IPS-NIHi7 (cell line): ENCODE measurements around the gene ADM.
A peak's percentile ranks its signal among the peaks of the same experiment; 100 is the strongest.

Experiments used
- DNase-seq: peaks from one replicate; pipeline ENCODE4 v3.0.0; 2012; ENCODE audit warnings: mixed read lengths; ENCODE audit errors: extremely low spot score

ADM gene

DNA sequence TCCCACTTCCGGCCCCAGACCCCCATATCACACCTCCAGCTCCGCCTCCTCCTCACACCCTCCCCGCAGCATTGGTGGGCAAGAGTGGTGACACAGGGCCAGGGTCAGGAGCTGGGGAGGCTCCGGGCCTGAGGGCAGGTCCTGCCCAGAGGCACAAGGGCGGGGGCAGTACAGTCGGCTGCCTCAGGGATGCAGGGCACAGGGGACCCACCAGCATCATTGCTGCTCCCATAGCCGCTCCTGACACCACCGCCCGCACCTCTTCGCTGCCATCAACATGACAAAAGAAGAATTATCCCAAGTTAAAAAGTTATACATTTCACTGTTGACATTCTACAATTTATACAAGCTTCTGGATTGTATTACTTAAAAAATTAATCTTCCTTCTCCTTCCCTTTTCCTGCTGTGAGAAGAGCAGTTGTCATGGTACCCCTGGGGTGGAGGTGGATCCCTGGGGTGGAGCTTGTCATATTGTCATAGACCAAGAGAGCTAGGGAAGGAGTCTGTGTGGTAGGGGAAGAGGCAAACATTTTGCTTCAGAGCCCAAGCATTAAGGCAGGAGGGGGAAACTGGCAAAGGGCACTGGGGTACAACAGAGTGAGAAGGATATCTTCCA is 15.0 kb upstream of the ADM start:
- DNase-seq: no peak

DNA sequence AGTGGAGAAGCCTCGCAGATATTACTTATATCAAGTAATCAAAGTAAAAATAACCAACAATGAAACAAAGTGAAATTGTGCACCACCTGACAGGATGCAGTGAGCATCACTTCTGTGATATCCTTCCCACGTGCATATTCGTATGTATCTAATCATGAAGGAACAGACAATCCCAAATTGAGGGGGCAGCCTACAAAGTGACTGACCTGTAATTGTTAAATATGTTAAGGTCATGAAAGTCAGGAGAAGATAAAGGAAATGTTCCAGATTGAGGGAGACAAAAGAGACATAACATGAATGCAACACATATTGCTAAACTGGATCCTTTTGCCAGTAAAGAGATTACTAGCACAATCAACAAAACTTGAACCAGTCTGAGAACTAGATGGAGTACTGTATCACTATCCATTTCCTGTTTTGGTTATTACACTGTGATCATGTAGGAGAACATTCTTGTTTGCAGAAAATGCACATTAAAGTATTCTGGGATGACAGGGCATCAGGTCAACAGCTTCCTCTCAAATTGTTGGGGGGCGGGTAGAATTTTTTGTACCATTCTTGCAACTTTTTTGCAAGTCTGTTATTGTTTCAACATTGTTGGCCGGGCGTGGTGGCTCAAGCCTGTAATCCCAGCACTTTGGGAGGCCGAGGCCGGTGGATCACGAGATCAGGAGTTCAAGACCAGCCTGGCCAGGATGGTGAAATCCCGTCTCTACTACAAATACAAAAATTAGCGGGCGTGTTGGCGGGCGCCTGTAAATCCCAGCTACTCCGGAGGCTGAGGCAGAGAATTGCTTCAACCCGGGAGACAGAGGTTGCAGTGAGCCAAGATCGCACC is 12.9 kb upstream of the ADM start:
- DNase-seq: no peak

DNA sequence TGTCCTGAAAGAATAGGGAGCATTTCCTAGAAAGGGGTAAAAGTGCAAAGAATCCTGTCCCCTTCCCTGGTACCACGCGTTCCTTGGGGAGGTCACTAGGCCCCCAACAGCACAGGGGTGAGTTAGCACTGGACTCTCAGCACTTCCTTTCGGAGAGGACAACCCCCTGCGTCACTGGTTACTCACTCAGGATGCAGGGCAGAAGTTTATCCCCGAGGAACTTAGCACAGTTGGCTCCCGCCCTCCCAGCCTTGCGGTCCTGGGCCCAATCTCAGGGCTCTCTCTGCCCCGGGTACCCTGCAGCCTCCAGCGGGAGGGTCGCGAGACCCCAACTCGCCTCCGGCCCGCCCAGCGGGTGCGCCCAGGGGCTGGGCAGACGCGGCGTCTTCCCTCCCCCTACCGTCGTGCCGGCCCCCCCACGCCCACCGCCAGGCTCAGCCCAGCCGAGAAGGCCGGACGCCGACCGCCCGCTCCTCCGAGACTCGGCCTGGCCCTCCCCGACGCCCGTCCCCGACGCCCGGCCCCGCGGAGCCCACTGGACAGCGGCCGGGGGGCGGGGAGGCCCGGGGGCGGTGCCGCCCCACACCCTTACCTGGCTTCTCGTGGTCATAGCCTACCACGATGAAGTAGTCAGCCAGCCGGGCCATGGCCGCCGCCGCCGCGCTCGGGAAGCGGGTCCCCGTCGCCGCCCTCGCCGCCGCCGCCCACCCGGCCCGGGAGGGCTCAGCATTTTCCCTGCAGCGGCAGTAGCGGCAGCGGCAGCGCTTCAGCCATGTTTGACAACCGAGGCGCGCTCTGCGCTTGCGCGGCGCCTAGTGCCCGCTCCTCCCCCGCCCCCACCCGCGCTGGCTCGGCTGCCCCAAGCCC is 11.2 kb upstream of the ADM start, which contains the start of gene SBF2:
Gene SBF2, minus strand, starts transcription at position 797 of the 867 bp plus-strand sequence. Its CDS starts 150 bp downstream, at position 647.
- DNase-seq: peak; percentile 78

DNA sequence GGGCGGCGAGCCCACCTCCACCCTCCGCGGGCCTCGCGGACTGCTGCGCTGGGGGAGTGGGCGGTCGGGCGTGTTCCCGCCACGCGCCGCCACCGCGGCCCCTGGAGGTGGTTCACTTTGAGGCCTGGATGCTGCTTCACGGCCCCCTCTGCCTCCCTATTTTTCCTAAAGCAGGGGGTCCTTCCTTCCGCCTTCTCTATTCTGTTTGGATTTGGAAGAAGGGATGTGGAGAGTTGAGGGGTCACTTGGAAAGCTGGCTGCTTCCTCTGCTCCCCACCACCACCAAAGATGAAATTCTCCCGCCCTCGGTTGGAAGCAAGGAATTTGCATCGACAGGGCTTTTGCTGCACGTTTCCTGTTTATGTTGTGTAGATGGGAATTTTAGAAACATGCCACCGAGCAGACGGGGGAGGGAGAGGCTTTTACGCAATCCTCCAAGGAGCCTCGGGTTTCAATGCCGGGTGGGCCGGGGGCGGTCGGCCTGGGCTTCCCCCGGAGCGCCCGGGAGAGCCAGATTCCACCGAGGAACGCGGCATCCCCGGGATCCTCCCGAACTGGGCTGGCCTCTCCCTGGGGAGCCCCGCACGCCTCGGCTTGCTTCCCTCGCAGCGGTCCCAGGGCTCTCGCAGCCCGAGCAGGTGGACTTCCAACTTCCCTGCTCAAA is 10.5 kb upstream of the ADM start:
- peak; percentile 43 for DNase-seq

DNA sequence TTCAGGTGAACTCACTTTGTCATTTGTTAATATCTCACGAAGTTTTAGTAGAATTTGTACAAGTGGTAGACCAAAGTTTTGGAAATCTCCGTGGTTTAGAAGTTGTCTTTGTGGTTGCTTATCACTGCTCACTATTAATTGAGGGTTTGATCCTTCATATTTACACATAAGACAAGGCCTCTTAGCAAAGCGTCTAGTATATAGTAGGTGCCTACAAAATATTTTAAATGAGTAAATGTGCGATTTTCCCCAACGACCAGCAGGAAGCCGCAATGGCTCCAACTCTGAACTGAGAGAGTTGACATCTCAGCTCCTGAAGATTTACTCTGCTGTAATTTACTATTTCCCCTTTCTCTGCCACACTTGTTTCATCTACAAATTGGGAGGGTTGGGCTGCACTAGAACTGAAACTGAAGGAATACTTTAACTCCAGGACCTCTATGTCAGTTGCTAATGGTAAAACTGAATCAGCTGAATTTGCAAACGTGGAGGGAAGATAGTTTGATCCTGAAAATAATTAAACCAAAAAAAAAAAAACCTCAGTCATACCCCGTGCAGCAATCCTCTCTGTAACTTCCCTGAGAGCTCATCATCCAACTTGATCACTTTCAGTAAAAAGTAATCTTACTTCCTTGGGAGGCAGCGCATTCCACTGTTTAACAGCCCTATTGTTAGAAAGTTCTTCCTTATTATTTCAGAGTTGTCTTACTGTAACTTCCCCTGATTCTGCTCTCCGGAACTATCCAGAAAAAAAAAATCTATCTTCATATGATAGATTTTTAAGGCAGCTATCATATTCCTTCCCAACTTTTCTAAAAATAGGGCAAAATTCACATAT is 9.6 kb upstream of the ADM start:
- DNase-seq: no peak

DNA sequence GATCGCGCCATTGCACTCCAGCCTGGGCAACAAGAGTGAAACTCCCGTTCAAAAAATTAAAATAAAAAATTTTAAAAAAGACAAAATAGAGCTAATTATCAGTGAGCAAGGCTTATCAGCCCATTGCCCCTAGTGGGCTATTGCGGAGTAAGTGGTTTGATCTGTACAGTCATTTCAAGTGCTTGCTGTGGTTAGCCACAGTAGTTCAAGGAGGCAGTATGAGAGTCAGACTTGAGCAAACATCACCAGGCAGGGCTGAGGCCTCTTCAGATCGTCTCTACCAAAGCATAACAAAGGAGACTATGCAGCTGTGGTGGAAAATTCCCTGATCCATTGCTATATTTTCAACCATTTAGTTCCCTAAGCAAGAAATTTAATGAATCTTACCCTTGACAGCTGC is 6.5 kb upstream of the ADM start:
- DNase-seq: no peak

DNA sequence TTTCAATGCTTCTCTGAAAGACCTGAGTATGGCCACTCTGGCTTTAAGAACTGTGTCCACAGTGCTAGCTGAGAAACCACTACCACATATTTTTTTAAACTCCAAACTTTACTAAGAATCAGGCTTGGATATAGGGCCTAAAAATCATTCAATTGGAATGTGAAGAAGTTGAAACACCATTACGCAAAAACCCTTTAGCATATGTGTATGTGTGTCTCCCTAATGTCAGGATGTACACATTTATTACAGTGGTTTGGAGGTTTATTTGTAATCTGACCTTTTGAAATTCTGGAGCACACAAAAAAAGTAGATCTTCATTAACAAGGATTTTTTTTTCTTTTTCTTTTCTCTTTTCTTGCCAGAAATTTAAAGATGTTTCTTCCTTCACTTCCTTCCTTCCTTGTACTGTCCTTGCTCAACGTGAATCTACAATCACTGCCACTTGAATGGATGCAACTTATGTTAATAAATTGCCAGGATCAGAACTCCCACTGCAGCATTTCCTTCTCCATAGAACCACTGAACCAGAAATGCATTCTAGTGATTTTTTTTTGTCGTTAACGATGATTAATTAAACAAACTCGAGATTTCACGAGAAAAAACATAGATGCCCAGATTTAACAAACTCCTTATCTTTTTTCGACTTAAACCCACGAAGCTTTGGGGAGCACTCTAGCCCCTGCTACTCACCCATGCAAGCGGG is 3.1 kb upstream of the ADM start:
- no peak for DNase-seq

DNA sequence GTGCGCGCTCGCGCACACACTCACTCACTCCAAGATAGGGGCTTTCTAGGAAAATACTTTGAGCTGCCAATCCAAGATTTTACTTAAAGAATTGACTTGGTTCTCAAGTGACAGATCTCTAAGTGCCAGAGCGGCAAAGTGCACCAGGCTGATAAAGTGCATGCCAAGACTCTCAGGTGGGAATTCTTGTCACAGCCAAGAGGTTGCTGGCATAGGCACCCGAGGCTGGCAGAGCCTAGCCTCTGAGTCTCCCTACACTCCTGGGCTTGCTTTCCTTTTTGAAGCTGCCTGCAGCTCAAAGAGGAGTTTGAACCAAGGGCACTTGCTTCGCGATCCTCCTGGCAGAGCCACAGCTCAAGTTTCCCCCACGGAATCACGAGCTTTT is 2.5 kb upstream of the ADM start:
- no peak for DNase-seq

DNA sequence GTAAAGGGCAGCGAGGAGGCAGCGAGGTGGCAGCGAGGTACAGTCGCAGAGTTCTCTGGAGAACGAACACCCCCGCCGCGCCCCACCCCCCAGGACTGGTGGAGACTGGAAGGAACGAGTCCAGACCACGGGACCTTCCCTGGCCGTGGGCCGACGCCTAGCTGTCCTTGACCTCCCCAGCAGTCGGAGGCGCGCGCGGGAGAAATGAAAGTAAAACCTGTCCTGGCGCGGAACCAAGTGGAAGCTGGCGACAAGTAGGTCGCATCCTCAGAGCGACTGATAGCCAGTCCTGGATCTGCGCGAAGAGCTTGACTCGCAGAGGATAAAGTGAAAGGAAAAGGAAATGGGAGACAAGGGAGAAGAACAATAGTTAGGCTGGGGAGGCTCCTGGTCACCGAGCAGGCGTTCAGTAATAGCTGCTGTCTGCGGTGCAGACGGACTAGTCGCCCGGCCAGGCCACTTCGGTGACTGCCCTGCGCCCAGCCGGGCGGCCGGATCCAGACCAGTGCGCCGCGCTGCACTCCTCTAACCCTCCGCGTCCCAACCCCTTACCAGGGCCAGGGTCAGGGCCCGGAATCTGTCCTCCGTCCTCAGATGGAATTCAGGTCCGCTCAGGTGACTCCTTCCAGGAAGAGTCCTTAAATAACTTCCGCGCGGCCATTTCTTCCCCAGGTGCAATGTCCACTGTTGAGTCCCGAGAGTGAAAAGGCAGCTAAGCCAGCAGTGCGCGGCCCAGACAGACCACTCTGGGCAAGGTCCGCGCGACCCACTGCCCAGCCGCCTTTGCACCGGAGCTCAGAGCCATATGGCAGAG is 1.9 kb upstream of the ADM start:
- DNase-seq: no peak

DNA sequence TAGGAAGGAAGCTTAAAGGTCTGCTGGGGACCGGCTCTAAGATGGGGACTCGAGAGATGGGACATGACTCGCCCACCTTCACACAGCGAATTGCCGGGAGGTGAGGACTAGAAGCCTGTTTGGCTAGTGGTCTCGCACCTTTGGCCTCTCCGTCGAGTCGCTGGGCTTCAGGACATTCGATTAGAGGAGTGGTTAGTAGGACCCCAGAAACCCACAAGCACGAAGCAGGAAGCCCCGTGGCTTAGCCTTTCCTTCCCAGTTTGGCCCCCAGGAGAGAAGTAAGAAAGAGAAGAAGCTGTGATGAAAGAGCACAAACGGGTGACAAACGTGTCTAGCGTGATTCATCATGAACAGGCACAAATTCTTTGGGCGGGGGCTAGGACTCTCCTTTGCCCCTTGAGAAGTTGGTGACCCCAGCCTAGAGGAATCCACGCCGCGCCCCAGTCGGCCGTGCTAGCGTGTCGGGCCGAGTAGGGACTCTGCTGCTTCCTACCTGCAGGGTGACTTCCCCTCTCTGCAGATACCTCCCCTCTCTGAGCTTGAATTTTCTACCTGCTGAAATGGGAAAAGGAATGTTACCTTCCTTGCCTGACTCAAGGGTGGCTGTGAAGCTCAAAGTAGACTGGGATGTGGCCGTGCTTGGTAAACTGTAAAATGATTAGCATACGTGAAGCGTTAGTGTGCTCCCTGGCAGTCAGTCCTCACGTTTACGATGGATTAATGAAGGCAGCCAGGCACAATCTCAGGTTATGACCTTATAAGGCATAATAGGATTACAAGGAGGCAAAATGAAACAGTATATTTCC is 1.1 kb upstream of the ADM start:
- DNase-seq: peak; percentile 36

DNA sequence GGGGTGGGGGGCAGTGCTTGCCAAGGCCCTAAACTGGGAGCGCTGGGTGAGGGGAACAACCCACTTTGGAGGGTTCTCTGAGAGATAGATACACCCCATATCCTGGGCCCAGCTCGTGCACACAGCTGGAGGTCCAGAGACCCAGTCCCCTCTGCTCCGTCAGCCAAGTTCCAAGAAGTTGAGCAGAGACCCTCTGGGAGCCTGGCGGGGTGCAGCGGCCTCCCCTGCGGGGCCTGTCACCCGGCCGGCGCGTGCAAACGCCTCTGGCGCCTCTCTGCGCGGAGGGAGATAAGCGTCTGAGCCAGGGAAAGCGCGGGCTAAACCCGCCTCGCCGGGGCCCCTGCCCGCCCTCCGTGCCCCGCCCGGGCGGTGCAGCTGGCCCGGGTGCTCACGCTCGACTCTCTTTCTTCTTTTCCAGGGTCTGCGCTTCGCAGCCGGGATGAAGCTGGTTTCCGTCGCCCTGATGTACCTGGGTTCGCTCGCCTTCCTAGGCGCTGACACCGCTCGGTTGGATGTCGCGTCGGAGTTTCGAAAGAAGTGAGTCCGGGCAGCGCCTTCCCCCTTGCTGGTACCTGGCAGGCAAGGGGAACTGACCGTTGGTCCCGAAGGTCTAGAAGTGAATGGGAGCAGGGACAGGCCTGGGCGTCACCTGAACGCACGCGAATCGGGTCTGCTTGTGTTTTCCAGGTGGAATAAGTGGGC is 540 bp downstream of the ADM start:
- no peak for DNase-seq

DNA sequence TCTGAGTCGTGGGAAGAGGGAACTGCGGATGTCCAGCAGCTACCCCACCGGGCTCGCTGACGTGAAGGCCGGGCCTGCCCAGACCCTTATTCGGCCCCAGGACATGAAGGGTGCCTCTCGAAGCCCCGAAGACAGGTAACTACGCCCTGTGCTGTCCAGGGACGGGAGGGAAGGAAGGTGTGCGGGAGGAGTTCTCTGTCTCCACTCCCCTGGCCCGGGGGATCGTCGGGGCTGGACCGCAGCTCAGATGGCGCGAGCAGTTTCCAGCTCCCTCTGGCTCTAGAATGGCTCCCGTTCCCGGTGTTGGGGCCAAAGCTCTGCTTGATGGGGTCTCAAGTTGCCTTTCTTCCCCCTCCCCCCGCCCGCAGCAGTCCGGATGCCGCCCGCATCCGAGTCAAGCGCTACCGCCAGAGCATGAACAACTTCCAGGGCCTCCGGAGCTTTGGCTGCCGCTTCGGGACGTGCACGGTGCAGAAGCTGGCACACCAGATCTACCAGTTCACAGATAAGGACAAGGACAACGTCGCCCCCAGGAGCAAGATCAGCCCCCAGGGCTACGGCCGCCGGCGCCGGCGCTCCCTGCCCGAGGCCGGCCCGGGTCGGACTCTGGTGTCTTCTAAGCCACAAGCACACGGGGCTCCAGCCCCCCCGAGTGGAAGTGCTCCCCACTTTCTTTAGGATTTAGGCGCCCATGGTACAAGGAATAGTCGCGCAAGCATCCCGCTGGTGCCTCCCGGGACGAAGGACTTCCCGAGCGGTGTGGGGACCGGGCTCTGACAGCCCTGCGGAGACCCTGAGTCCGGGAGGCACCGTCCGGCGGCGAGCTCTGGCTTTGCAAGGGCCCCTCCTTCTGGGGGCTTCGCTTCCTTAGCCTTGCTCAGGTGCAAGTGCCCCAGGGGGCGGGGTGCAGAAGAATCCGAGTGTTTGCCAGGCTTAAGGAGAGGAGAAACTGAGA is 1.4 kb downstream of the ADM start:
- no peak for DNase-seq

DNA sequence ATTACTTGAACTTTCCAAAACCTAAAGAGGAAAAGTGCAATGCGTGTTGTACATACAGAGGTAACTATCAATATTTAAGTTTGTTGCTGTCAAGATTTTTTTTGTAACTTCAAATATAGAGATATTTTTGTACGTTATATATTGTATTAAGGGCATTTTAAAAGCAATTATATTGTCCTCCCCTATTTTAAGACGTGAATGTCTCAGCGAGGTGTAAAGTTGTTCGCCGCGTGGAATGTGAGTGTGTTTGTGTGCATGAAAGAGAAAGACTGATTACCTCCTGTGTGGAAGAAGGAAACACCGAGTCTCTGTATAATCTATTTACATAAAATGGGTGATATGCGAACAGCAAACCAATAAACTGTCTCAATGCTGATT is 2.1 kb downstream of the ADM start:
- DNase-seq: no peak

DNA sequence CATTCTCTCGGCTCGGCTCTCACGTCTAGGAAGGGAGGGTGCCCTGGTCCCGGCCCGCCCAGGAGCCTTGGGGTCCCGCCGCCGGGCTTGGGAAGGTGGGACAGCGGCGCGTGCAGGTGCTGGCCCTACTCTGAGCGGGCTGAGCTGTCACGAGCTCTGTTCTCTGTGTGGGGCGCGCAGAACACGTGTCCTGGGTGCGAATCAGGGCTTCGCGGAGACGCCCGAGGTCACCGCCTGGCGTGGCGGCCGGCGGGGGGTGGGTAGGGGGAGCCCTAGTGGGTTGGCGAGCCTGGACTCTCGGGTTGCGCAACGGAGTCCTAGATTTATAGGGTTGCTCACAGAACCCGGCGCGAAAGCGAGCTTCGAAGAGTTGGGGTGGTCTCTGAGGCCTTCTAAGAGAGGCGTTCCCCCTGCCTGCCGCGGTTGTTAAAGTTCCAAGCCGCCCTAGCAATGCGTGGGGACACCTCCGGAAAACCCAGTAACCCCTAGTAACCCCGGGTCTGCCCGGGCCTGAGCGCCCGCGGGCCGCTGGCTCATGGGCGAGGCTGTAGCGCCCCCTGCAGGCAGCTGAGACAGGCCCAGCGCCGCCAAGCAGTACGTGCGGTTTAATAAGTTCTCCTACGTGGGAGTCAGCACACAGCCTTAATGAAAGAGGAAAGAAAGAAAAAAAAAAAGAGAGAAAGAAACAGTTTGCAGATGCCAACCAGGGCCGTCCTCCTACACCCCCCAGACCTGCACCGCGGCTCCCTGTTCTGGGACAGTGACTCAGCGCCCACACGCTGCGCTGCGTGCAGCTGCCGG is 2.7 kb downstream of the ADM start:
- DNase-seq: peak; percentile 73

DNA sequence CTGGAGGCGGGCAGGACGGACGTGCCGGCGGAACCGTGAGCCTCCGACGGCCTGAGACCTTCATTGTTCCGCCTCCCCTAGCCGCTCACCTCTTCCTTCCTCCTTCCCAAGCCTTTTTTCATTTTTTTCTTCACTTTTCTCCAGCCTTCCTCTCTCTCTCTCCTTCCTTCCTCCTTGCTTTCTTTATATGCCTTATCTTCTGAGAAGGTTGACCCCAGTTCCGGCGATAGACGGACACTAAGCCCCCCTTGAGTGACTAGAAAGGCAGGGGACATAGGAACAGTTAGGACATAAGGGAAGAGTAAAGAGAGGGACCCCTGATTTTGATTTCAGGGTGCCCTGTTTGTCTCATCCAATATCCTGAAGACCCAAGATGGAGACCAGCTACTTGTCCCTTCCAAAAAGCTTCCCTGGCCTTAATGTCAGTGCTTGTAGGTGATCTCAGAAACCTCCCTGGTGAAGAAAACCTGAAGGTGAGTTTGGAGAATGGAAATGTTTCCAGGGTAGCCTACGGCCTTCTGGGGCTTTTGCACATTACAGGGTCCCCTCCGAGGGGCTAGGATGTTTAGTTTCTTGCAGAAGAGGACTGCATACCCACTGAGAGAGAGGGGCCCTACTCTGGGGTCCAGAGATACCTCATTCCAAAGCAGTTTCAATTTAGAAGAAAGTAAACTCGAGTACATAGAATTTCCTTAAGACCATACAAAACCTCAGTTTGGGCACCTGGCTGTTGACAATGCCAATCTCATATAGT is 3.5 kb downstream of the ADM start:
- DNase-seq: no peak
